ENCODE measurements around the gene CYTH3.
"Not testable (repeated sequence)": the region's sequence is repeated elsewhere in the genome, so short reads cannot be mapped to it uniquely, and the experiment has no call there.

DNA sequence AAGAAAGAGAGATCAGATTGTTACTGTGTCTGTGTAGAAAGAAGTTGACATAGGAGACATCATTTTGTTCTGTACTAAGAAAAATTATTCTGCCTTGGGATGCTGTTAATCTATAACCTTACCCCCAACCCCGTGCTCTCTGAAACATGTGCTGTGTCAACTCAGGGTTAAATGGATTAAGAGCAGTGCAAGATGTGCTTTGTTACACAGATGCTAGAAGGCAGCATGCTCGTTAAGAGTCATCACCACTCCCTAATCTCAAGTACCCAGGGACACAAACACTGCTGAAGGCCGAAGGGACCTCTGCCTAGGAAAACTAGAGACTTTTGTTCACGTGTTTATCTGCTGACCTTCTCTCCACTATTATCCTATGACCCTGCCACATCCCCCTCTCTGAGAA lies 49.0 kb downstream of the CYTH3 start:
- not testable (repeated sequence) for TF ChIP-seq POLR2A, POLR2AphosphoS5, TAF1 (IDR thresholded peaks at IDR 0.05; ENCODE audit: low read depth, low read length)
